Measurements from ENCODE around the gene VASN.

DNA sequence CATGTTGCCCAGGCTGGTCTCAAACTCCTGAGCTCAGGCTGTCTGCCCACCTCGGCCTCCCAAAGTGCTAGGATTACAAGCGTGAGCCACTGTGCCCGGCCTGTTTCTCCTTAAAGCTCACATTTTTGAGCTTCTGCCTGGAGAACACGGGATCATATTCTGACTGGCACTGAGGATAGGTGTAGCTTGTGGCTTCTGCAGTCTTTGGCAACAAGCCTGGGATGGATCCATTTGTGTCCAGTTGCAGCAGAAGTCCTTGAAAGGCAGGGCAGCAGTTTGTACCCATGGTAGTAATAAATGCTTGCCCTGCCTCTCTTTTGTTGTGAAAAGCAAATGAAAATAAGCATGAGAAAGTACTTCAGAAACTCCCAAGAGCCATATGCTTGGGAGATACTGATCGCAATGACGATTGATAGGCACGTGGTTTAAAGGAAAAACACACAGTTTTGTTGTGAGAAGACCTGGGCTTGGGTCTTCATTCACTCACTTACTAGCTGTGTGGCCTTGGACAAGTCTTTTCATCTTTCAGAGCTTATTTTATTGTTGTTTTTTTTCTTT is 47.8 kb downstream of the VASN start:
- TF ChIP-seq POLR2A (IDR thresholded peaks at IDR 0.05) (no peak), EP300 (IDR thresholded peaks at IDR 0.05) (no peak)
